ENCODE measurements around the gene MAP3K12. TPM values are rescaled to one million over a fixed set of nuclear protein-coding genes. Genes with fewer than 3 reads are reported as not detected.

The MAP3K12 gene
- total and polyA plus RNA-seq, 2 of the 13 experiments (the other 11 are each of a cell fraction or from before 2014, with no cell fraction given), result 0.20 to 1.1 TPM

GRCh38 chr12:53508534-53509170 lies 9.4 kb upstream of the MAP3K12 start (continued):
- 0 out of 2 replicates have a peak, but pooled peaks have one; percentile 36 for TF ChIP-seq MIXL1 (CRISPR knock-in tag; IDR thresholded peaks at IDR 0.05)
- peak; percentile 50; the same call in 1 of the 2 replicates for TF ChIP-seq ETV5 (CRISPR knock-in tag; IDR thresholded peaks at IDR 0.05; ENCODE audit: borderline replicate concordance)
- no peak for TF ChIP-seq NPAS2 (CRISPR knock-in tag; IDR thresholded peaks at IDR 0.05; ENCODE audit: borderline replicate concordance)
- no peak for TF ChIP-seq ATAD3A (CRISPR knock-in tag; IDR thresholded peaks at IDR 0.05)
- TF ChIP-seq SRSF9 (IDR thresholded peaks at IDR 0.05; ENCODE audit: borderline replicate concordance, insufficient read depth, low read depth, low read length, poor library complexity, severe bottlenecking), result no peak
- TF ChIP-seq BCL3 (CRISPR knock-in tag; IDR thresholded peaks at IDR 0.05), result no peak
- TF ChIP-seq IKZF4 (CRISPR knock-in tag; IDR thresholded peaks at IDR 0.05; ENCODE audit: borderline replicate concordance, low read depth, not compliant biosample characterization), result no peak
- no peak for TF ChIP-seq ZNF512 (CRISPR knock-in tag; IDR thresholded peaks at IDR 0.05)
- TF ChIP-seq ZC3H4 (CRISPR knock-in tag; IDR thresholded peaks at IDR 0.05; ENCODE audit: borderline replicate concordance), result no peak
- no peak for TF ChIP-seq PBX2 (CRISPR knock-in tag; IDR thresholded peaks at IDR 0.05)
- peak; percentile 52; the same call in 1 of the 2 replicates for TF ChIP-seq ZNF691 (CRISPR knock-in tag; IDR thresholded peaks at IDR 0.05; ENCODE audit: borderline replicate concordance, low read depth)
- no peak for TF ChIP-seq CBX1 (IDR thresholded peaks at IDR 0.05; ENCODE audit: low read depth)
- TF ChIP-seq GMEB1 (CRISPR knock-in tag; IDR thresholded peaks at IDR 0.05; ENCODE audit: borderline replicate concordance), result no peak
- no peak for TF ChIP-seq TCF7 (IDR thresholded peaks at IDR 0.05; ENCODE audit: low read depth)
- TF ChIP-seq U2AF2 (IDR thresholded peaks at IDR 0.05; ENCODE audit: low read depth, low read length), result no peak
- TF ChIP-seq HNF1B (CRISPR knock-in tag; IDR thresholded peaks at IDR 0.05), result no peak
- TF ChIP-seq TRIM22 (IDR thresholded peaks at IDR 0.05), result no peak

Data from HepG2 (cell line).